HG02870 (cell line): ENCODE data around the gene CXorf65.
A peak's percentile ranks its signal among the peaks of the same experiment; 100 is the strongest.

Source experiments
- ATAC-seq: cut with Tn5 transposase; IDR thresholded peaks from one replicate; pipeline ENCODE4 v1.9.1; 2021; ENCODE audit warnings: mild to moderate bottlenecking, moderate library complexity; ENCODE audit not compliant: unreplicated experiment

The CXorf65 gene

DNA sequence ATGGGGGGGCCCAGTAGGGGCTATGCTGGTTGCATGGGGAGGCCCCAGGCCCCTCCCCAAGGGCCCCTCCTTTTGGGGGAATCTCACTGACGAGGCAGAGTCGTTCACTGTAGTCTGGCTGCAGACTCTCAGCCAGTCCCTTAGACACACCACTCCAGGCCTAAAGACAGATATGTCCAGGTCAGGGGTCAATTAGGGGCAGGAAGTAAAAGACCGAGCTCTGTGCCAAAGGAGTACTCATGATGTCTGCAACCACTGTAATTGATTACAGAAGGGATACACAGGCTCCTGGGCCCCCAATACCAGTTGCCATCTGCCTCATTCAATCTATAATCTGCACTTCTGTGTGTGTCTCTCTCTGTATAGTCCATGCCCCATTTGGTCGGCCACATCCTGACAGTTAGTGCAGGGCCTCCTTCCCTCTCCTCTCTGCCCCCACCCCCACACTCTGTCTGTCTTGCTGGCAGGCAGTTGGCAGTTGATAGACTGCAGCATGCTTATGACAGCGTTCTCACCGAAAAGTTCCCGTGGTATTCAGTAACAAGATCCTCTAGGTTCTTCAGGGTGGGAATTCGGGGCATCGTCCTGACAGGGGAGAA is 1.3 kb upstream of the CXorf65 start:
- no peak for ATAC-seq

DNA sequence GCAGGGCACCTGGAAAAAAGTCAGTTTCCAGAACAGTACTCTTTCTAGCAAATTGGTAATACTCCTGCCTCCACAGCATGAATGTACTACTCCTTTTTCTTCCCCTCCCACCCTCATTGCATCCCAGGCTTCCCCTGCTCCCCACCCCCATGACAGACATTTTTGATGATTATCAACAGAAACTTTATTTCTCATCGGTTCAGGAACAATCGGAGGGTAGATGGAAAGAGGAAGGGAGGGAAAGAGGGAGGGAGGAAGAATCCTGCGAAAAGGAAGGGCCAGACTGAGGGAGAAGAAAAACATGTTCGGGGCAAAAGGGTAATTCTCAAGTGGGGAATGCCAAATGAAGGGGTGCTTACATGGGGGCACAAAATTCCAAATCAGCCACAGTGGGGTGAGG is 705 bp upstream of the CXorf65 start:
- no peak for ATAC-seq

DNA sequence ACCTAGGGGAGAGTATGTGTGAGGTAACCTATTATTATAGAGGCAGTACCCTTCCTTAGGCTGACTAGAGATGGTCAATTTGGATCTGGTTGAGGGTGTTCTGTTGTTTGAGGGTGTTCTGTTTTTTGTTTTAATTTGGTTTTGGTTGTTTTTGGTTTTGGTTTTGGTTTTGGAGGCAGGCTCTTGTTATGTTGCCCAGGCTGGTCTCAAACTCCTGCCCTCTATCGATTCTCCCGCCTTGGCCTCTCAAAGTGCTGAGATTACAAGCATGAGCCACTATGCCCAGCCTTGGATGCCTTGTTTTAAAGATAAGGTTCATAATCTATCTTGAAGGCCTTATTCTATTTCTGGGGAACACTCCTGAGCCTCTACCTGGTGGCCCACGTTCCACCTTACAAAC is 912 bp downstream of the CXorf65 start:
- ATAC-seq: no peak

DNA sequence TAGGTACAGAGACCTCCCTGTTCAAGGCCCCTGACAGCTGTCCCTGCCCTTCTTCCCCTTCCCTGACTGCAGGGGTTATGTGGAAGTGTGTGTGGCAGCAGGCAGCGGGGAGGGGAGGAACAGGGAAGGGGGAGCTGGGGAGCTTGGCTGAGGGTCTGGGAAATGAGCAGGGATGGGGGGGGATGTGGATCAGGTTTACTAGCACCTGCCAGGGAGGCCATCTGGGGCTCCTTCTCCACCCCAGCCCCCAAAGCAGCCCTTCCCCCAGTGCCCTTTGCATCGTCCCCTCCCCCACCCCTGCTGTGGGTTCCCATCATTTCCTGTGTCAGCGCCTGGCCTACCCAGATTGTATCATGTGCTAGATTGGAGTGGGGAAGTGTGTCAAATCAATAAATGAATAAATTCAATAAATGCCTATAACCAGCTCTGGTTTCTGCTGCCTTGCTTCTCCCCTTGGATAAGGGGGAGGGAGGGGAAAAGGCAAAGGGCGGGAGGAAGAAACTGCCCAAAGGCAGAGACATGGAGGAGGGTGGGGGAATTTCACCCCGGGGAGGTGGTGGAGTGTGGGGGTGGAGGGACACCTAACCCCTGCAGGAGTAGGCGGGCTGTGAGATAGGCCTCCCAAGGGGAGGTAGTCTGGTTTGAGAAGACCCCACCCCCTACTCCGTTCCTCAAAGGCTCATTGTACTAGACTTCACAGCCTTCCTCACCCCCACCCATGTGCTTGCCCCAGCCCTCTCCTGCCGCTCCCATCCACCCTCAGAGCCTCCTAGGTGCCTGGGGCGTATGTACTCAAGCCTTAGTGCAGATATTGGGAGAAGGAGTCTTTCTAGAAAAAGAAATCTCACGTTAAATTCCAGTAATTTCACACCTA is 3.2 kb downstream of the CXorf65 start:
- peak; percentile 40 for ATAC-seq

DNA sequence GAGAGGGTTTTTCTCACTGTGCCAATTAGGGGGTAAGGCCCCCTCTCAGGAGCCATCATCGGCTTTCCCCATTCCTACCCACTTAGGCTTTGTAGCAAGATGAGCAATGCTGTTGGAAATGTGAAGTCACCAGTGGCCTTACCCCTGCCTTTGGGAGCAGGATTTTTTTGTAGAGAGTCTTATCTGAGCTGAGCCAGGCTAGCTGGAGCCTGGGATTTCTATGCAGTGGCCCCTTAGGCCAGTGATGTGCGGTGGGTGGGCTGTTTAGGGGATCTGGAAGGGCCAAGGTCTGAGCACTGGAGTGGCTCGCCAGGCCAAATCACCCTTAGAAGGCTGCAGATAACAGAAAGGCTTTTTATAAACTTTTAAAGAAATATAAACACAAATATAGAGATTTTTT is 4.2 kb downstream of the CXorf65 start:
- ATAC-seq: no peak

DNA sequence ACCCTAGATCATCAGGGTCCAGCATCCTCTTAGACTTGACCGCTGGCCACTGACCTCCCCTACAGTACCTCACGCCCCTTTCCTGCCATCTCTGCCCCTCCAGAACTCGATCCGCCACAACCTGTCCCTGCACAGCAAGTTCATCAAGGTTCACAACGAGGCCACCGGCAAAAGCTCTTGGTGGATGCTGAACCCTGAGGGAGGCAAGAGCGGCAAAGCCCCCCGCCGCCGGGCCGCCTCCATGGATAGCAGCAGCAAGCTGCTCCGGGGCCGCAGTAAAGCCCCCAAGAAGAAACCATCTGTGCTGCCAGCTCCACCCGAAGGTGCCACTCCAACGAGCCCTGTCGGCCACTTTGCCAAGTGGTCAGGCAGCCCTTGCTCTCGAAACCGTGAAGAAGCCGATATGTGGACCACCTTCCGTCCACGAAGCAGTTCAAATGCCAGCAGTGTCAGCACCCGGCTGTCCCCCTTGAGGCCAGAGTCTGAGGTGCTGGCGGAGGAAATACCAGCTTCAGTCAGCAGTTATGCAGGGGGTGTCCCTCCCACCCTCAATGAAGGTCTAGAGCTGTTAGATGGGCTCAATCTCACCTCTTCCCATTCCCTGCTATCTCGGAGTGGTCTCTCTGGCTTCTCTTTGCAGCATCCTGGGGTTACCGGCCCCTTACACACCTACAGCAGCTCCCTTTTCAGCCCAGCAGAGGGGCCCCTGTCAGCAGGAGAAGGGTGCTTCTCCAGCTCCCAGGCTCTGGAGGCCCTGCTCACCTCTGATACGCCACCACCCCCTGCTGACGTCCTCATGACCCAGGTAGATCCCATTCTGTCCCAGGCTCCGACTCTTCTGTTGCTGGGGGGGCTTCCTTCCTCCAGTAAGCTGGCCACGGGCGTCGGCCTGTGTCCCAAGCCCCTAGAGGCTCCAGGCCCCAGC is 5.7 kb downstream of the CXorf65 start:
- no peak for ATAC-seq

DNA sequence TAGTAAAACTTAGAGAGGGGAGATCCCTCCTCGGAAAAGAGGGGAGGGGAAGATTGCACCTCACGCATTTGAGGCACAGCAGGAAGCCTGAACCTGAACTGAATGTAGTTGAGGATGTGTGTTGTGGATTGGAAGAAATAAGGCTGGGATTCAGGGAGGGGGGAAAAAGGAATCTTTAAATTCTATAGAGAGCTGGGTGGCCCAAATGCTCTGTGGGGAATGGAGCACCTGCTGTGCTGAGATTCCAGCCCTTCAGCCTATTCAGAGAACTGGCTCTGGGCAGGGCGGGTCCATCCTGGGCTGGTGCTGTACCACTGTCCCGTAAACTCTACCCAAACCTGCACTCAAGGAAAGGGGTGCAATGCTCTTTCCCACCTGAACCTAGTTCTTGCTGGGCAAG is 6.8 kb downstream of the CXorf65 start:
- ATAC-seq: no peak

DNA sequence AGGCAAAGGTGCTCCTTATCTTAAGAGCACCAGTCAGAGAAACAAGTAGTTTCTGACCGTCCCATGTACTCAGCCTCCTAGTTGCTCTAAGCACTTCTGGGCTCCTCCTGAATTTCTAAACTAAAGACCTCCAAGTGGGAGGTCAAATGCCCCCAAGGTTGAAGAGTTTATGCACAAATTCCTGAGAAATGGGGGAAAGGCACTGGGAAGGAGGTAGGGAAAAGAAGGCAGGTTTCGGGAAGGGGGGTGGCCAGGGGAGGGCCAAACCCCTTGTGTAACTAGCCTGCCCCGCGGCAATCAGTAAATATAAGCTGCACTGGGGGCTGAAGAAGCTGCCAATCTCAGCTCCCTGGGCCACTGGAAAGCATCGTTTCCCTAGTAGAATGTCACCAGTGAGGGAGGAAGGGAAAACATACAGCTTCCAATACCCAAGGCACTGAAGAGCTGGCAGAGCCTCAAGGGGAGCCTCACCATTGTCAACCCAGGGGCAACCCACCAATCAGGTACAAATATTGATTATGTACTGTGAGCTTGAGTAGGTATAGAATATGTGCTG is 7.5 kb downstream of the CXorf65 start:
- ATAC-seq: no peak

DNA sequence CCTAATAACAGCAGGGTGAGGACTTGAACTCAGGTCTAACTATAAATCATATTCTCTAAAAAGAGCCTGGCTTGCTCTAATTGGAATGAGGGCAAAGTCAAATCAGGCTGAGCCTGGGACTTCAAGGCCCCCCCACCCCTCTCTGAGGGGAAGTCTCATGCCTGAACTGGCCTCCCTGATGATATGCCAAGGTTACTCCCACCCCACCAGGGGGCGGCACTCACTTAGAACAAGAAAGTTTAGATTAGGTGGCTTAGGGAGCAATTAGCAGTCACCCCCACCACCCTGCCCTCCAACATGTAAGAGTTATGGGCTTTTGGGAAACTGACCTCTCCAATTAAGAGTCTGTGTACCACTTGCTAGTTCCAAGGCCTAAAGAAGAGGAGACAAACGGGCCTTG is 8.2 kb downstream of the CXorf65 start:
- ATAC-seq: no peak

DNA sequence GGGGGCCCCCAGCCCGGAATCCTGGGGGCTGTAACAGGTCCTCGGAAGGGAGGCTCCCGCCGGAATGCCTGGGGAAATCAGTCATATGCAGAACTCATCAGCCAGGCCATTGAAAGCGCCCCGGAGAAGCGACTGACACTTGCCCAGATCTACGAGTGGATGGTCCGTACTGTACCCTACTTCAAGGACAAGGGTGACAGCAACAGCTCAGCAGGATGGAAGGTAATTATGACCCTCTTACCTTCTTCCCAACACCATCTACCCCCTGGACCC is 9.8 kb downstream of the CXorf65 start:
- ATAC-seq: no peak

DNA sequence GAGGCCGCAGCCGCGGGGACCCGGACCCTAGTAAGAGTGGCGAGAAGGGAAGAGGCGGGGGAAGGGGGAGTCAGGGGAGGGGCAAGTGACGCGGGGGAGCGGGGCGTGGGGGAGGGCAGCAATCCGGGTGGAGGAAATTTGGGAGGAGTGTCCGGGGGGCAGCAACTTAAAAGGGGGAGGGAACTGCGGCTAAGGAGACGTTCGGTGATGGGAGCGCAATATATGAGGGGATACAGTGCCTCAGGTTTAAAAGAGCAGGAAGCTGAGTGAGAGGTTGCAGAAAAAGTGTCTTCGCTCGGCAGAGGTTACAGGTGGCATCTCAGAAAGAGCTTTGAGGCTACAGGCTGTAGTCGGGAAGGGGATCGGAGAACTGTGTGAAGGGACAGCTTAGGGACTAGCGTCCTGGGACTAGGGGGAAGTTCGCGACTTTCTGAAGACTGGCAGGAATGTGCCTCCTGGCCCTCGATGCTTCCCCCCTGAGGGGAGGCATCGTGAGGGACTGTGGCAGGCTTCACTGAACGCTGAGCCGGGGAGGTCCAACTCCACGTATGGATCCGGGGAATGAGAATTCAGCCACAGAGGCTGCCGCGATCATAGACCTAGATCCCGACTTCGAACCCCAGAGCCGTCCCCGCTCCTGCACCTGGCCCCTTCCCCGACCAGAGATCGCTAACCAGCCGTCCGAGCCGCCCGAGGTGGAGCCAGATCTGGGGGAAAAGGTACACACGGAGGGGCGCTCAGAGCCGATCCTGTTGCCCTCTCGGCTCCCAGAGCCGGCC is 10.4 kb downstream of the CXorf65 start:
- ATAC-seq: no peak

DNA sequence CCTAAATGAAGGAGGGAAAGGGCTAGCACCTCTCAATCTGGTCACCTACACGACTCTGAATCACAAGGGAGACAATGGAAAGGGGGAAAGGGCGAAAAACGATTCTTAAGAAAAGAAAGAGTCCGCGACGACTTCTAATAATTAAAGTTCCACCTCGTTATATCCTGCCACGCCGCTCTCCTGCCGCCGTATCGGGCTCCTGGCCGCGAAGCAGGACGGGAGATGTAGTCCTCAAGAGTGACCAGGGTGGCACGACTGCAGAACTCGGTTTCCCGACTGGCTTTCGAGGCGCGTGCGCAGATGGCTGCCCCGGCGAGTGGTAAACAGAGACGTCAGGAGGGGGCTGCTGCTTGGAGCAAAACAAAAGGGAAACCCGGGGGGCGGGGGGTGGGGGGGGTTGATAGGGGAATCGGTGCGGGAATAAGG is 11.0 kb downstream of the CXorf65 start, which contains the start of gene FOXO4:
Gene FOXO4, plus strand, starts transcription at position 297 of the 426 bp plus-strand sequence. CDS start 678 bp downstream, outside the sequence.
- peak; percentile 74 for ATAC-seq

DNA sequence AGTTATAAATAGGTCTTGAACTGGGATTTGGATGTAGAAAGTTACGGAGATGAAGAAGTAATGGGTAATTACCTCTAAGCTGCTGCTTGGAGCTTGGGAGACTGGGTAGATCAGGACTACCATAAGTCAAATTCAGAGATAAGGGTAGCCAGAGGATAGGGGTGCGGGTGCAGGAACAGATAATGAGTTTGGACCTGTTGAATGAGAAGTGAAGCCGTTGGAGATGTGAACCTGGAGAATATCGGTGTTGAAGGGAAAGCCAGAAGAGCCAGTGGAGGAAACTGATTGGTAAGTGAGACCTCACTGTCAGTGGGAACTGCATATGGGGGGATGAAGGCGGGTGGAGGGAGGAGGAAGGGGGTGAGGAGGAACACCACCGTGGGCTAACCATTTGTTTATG is 11.5 kb downstream of the CXorf65 start:
- no peak for ATAC-seq

DNA sequence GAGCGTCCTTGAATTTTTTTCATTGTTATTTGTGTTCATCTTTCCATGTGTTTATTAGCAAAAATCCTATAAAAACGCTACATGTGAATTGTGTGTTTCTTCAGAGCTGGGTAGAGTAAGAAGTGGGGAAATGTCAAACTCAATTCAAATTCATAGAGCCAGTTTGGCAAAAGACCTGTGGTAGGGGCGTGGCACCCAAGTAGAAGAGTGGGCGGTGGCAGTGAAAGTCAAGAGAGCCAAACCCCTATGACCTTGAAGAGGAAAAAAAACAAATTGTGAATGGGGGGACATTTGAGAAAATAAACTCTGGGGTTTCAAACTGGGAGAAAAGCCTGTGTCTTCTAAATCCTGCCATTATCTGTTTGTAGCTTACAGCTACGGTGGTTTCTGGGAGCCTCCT is 15.3 kb downstream of the CXorf65 start:
- no peak for ATAC-seq

DNA sequence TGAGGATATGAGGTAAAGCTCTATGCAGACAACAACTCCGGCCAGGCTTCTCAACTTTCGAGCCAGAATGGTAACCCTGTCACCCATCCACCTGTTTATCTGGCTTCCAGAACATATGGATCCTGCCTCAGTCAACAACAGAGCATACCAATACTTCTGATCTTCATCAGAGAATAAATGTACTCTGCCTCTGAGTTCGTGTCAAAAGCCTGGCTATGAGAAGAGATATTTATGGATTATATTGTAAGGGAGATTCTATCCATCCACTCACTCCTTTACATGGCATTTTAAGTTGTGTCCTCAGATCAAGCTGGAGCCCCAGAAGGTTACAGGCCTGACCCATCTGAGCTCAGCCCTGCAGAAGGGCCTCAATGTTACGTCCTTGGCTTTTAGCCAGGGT is 20.6 kb downstream of the CXorf65 start:
- ATAC-seq: no peak

DNA sequence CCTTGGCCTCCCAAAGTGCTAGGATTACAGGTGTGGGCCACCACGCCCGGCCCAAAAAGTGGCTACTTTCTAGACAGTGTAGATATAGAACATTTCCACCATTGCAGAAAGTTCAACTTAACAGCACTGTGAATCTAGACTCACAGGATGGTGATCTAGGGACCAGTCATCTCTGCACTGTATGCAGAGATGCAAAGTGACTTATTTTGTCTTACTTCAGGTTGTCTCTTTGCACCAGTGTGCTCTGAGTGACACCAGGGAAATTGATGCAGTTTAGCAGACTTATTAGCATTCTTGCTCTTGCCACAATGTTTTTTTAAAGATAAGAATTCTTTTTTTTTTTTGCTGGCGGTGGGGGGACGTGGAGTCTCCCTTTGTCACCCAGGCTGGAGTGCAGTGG is 23.7 kb downstream of the CXorf65 start:
- ATAC-seq: no peak

DNA sequence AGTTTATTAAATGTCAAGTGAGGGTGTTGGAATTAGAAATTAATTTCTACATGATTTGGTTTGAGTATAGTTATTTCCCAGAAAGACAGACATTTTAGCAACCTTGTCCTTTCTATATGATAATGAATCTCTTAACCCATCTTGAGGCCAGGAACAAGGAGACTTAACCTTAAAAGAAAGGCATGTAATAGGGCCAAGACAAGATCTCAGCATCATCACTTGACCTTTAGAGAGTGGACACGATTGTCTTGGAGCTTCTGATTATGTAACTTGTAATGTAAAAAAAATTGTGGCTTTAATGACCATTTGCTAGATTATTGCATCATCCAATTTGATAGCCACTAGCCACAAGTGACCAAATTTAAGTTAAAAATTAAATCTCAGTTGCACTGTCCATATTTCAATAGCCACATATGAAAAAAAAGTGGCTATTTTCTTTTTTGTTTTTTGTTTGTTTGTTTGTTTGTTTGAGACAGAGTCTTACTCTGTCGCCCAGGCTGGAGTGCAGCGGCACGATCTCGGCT is 24.4 kb downstream of the CXorf65 start:
- no peak for ATAC-seq

DNA sequence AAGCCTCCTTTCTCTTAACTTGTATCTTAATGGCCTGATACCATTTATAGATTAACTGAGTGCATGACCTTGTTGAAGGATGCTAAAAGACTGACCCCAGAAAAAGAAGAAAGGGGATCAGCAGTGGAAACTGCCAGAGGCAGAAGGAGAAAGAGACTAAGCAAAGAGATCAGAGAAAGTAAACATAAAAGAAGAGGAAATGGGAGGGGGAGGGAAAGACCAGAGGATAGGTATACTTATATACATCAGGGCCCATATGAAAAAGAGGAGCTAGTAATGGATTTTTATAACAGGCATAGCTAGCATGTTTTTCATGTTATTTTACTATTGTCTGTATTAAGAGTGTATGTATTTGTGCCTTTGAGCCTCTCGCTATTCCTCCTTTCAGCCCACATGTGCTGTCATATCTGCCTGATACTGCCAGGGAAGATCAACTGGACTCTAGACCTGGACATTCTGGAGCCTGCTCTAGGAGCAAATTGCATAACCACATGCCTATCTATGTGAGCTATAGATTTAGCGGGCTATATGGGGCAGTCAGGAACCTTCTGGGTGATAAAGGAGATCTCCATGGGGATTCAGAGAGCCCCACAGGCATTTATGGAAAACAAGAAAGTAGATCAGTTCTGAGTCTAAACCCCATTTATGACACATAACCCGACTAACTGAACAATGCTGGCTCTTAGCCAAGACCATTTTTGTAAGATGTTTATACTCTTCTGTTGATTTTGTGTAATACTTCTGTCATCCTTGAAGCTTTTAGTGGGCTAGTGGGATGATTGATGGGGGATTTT is 25.0 kb downstream of the CXorf65 start:
- ATAC-seq: no peak

DNA sequence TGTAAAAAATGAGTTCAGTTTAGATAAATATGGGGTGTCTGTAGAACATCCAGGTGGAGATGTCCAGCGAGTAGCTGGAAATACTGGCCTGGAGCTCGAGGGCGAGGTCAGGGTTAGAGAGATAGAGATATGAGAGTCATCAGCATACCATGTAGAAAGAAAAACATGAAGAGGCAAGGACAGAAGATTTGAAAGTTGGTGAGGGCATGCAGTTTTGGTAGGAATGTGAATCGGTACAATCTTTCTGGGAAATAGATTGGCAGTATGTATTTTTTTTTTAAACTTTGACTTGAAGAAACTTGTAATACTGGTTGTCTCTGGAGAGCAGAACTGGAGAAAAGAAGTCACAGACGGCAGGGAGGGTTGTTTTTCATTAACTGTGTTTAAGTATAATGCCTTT is 36.0 kb downstream of the CXorf65 start:
- no peak for ATAC-seq
